Measurements from ENCODE around the gene AFDN.

Gene AFDN, protein sequence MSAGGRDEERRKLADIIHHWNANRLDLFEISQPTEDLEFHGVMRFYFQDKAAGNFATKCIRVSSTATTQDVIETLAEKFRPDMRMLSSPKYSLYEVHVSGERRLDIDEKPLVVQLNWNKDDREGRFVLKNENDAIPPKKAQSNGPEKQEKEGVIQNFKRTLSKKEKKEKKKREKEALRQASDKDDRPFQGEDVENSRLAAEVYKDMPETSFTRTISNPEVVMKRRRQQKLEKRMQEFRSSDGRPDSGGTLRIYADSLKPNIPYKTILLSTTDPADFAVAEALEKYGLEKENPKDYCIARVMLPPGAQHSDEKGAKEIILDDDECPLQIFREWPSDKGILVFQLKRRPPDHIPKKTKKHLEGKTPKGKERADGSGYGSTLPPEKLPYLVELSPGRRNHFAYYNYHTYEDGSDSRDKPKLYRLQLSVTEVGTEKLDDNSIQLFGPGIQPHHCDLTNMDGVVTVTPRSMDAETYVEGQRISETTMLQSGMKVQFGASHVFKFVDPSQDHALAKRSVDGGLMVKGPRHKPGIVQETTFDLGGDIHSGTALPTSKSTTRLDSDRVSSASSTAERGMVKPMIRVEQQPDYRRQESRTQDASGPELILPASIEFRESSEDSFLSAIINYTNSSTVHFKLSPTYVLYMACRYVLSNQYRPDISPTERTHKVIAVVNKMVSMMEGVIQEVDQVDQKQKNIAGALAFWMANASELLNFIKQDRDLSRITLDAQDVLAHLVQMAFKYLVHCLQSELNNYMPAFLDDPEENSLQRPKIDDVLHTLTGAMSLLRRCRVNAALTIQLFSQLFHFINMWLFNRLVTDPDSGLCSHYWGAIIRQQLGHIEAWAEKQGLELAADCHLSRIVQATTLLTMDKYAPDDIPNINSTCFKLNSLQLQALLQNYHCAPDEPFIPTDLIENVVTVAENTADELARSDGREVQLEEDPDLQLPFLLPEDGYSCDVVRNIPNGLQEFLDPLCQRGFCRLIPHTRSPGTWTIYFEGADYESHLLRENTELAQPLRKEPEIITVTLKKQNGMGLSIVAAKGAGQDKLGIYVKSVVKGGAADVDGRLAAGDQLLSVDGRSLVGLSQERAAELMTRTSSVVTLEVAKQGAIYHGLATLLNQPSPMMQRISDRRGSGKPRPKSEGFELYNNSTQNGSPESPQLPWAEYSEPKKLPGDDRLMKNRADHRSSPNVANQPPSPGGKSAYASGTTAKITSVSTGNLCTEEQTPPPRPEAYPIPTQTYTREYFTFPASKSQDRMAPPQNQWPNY (N-terminal part only)

DNA sequence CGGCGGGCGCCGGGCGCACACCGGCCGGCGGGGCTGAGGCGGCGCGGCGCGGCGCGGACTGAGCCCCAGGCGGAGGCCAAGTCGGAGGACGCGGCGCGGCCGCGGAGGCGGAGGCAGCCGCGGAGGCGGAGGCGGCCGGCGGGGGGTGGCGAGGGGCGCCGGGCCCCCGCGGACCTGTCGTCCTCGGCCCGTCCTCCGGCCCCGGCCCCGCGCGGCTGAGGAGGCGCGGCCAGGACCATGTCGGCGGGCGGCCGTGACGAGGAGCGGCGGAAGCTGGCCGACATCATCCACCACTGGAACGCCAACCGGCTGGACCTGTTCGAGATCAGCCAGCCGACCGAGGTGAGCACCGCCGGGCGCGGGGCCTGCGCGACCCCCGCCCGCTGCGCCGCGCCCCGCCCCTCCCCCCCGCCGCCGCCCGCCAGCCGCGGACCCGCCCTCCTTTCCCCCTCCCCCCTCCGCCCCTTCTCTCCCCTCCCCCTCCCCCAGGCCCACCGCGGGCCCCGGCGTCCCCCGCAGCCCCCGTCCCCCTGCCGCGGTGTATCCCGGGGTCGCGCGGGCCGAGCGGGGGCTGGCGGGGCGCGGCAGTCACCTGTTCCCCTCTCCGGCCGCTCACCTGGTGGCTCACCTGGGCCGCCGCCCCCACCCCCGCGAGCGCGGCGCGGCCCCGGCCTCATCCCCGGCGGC is at the start of gene AFDN:
AFDN (plus strand) TSS at position 16 of the 687 bp plus-strand sequence; CDS start at position 238, 222 bp downstream.
- no peak for DNase-seq (ENCODE audit: low read depth in 2 of 3, low spot score in 2 of 3)

DNA sequence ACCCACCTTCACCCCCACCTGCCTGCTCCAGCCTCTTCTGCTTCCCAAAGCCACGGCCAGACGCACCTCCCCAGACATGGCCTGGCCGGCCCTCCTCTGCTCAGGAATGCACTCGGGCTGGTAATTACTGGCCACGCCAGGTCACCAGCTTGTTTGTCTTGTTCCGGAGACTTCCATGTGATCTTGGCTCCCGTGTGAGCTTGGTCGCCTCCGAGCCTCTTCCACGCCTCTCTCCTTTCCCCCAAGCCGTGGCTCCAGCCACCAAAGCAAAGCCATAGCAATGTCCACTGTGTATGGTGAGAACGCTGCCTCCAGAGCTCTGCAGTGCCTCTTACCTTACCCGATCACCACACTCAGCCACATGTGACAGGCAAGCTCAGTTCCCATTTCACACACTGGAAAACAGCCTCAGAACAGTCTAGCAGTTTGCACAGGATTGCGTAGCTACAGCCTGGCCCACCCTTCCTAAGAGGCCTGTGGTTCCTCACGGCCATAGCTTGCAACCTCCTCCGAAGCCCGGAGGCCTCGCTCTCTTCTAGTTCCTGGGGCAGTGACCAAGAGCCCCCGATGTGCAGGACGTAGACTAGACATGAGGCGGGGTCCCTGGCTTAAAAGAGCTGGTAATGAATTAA is 48.1 kb upstream of the AFDN start:
- no peak for DNase-seq (ENCODE audit: low read depth in 2 of 3, low spot score in 2 of 3)

- DNase-seq (ENCODE audit: low read depth in 2 of 3, low spot score in 2 of 3): no peak
These were observed 47.4 kb upstream of the AFDN start for GRCh38 chr6:167779129-167779992.

GRCh38 chr6:167779993-167780655 is 46.6 kb upstream of the AFDN start:
- no peak for DNase-seq (ENCODE audit: low read depth in 2 of 3, low spot score in 2 of 3)

GRCh38 chr6:167781066-167781767 is 45.5 kb upstream of the AFDN start:
- no peak for DNase-seq (ENCODE audit: low read depth in 2 of 3, low spot score in 2 of 3)

- no peak for DNase-seq (ENCODE audit: low read depth in 2 of 3, low spot score in 2 of 3)
These were observed 44.8 kb upstream of the AFDN start for GRCh38 chr6:167781868-167782267.

- no peak for DNase-seq (ENCODE audit: low read depth in 2 of 3, low spot score in 2 of 3)
These were observed 43.8 kb upstream of the AFDN start for GRCh38 chr6:167782698-167783517.

DNA sequence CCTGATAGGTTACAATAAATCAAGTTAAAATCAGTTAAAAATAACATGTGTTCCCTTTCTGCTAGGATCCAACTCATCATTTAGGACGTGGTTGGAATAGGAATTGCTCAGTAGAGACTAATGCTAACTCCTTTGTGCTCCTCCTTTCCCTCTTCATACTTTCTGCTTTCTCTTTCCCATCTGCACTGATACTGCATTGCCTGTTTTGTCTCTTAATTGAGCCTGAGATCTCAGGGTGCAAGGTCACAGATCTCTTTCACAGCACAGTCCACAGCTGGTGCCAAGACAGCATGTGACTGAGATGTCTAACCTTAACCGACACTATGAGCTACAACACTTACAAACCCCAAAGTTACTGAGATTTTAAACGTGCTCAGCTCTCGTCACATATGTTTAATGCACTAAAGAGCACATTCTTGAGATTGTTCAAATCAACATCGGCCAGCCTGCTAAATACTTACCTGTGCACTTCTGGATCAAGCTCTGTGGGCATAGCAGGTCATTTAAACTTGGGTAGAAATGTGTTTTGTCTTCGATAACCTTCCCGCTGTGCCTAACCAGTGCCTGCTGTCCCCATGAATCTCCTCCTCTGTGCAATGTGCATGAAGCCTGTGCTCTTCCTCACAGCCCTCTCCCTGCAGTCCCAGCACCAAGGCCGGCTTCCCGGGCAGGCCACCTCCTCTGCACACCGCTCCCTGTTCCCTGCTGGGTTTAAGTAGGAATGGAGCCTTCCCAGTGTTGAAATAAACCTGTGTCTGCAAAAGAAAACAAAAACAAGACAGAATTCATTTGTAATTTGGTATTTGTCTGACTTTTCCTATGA is 39.6 kb upstream of the AFDN start:
- no peak for DNase-seq (ENCODE audit: low read depth in 2 of 3, low spot score in 2 of 3)

DNA sequence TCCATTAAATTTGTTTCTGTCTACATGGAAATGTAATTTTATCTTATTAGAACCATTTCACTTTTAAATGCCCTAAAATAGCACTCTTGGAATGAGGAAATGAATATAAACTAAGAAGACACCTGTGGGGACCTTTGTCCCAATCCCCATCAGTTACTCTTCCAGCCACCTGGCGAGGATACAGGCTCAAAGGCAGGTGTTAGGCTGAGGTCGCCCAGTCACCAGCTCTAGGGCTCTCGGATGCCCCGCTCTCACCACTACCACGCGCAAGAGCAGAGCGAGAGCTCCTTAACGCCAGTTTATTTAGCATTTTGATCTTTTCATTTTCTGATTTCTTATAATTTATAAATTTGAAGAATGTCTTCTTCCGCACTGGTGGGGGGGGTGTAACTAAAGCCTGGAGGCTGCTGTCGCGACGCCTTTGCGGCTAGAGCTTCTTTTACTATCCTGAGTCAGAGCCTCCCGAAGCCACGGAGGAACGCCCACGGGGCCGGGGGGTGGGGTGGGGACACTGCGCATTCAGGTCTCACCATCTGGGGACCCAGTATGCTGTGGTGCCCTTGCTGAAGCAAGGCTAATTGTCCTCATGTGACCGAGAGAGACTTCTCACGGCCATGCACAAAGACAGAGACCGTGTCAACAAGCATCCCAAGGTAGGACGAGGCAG is 38.7 kb upstream of the AFDN start:
- no peak for DNase-seq (ENCODE audit: low read depth in 2 of 3, low spot score in 2 of 3)

DNA sequence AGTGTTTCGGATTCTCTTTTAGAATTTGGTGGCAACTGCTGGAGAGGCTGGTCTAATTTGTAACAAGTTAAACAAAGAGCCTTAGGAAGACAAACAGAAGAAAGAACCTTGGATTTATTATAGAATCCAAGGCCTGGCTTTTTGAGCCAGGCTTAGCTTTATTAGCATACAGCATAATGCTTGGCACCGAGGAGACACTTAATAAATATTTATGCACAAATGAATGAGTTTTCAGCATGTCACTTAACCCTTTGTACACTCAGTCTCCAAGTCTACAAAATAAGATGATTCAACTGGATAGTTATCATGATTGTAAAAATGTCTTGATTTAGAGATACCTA is 38.2 kb upstream of the AFDN start:
- DNase-seq (ENCODE audit: low read depth in 2 of 3, low spot score in 2 of 3): no peak

- no peak for DNase-seq (ENCODE audit: low read depth in 2 of 3, low spot score in 2 of 3)
These were observed 37.4 kb upstream of the AFDN start for GRCh38 chr6:167789358-167789757.

- DNase-seq (ENCODE audit: low read depth in 2 of 3, low spot score in 2 of 3): no peak
These were observed 35.5 kb upstream of the AFDN start for GRCh38 chr6:167791091-167791779.

GRCh38 chr6:167791780-167792478 is 34.8 kb upstream of the AFDN start:
- DNase-seq (ENCODE audit: low read depth in 2 of 3, low spot score in 2 of 3): no peak

DNA sequence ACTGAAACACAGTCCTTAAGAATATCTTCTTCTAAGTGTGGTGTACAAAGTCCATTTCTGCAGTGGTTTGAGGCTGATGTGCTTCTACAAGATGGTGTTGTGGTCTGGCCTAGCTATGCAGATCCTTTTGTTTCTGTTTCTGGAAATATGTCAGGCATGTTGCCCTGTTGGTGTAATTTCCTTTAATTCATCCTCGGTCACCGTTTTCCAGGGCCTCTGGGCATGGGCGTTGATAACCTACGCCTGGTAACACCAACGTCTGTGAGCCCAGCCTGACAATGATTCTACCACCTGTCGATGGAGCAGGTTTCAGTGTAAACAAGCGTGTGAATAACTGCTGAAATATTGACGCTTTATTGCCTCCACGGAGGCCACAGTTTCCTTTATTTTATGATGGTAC is 33.3 kb upstream of the AFDN start:
- DNase-seq (ENCODE audit: low read depth in 2 of 3, low spot score in 2 of 3): no peak

Data from activated CD8-positive, alpha-beta memory T cell treated with anti-CD3 and anti-CD28 coated beads for 48 hours (primary cell).